ENCODE data around the gene ERC1.
"Not testable (repeated sequence)": the region's sequence is repeated elsewhere in the genome, so short reads cannot be mapped to it uniquely, and the experiment has no call there.

The ERC1 gene

DNA sequence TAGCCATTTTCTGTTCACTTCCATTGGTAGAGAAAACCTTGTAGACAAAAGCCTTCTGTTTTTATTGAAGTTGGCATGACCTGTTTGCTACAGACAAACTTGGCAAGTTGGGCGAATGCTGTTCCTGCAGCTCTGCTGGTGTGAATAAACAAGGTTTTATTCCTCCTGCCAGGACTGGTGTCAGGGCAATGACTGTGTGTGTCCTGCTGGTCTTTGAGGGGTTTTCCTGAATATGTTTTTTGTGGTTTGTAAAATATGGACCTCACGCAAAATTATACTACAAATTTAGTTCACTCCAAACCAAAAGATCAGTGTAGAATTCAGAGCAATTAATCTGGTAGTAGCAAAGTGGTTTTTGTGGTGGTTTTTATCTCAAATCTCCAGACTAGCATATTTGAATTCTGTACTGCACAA is 140.8 kb downstream of the ERC1 start:
- no peak for DNase-seq

DNA sequence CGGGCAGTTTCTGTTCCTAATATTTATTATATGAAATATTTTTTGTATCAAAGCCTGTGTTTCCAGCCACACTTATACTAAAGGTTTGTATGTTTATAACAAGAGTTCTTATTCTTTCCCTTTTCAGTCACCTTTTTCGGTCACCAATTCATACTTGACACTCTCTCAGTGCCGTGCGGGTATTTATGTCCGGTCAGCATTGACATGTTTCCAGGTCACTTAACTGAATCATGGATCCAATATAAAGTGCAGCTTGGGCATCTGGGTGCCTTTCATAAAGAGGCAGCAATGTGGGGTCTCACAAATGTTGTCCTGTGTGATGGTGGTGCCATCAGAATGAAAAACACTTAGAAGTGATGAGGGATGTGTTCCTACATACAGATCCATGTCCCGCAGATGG is 141.3 kb downstream of the ERC1 start:
- no peak for DNase-seq

DNA sequence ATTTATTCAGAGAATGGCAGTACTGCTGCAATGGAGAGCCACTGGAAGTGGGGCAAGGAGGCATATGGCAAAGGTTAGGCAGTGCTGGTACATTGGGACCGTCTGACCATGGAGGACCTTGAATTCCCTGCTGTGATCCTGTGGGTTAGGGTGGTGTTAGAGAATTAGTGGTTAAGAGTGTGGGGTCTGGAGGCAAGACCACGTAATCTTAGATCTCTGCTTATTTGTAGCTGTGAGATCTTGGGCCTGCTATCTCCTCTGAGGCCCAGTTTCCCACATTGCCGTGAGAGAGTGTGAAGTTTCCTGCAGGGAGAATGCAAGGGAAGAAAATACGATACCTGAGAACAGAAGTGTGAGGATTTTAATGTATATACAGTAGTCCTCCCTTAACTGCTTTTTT is 147.7 kb downstream of the ERC1 start:
- DNase-seq, result no peak

DNA sequence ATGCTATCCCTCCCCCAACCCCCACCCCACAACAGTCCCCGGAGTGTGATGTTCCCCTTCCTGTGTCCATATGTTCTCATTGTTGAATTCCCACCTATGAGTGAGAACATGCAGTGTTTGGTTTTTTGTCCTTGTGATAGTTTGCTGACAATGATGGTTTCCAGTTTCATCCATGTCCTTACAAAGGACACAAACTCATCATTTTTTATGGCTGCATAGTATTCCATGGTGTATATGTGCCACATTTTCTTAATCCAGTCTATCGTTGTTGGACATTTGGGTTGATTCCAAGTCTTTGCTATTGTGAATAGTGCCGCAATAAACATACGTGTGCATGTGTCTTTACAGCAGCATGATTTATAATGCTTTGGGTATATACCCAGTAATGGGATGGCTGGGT is 155.7 kb downstream of the ERC1 start:
- not testable (repeated sequence) for DNase-seq

DNA sequence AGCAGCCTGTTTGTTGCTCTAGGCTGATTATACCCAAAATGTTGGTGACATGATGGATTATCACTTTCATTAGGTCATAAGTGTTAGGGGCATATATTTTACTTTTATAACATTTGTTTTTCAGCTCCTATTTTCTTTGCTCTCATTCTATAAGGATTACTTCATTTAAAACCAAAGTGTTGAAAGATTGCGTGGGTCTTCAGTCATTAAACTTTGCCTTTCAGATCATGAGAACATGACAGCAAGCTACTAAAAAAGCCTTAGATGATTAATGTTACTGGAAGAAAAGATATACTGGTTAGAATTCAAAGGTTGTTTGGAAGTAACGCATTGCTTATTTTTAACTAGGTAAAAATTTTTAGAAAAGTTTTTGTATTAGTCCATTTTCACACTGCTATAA is 156.8 kb downstream of the ERC1 start:
- DNase-seq, result no peak

DNA sequence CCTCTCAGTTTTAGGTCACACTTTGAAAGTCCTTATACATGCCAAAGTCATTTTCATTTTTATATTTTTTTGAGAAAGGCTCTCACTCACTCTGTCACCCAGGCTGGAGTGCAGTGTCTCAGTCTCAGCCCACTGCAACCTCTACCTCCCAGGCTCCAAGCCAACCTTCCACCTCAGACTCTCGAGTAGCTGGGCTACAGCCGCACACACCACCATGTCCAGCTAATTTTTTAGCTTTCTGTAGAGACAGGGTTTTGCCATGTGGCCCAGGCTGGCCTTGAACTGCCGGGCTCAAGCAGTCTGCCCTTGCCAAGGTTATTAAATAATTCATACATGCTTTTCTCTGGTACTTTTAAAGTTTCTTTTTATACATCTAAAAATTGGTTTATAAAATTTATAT is 166.0 kb downstream of the ERC1 start:
- DNase-seq, result no peak

DNA sequence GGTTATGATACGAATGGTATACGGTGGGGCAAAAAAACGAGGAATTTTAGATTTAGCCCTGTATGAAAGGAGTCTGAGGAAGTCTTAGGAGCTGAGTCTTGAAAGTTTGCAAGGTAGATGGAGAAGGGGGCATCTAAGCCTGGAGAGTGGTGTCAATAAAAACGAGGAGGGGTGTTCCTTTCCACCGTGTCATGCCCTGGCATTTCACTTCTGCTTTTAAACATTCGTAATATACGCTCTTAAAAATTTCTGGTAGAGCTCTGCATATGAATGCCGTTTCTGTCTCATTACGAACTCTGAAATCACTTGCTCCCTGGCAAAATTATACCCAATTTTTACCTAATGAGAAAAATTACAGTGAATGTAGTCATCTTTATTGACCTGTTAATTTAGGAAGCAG is 170.2 kb downstream of the ERC1 start:
- DNase-seq, result no peak

DNA sequence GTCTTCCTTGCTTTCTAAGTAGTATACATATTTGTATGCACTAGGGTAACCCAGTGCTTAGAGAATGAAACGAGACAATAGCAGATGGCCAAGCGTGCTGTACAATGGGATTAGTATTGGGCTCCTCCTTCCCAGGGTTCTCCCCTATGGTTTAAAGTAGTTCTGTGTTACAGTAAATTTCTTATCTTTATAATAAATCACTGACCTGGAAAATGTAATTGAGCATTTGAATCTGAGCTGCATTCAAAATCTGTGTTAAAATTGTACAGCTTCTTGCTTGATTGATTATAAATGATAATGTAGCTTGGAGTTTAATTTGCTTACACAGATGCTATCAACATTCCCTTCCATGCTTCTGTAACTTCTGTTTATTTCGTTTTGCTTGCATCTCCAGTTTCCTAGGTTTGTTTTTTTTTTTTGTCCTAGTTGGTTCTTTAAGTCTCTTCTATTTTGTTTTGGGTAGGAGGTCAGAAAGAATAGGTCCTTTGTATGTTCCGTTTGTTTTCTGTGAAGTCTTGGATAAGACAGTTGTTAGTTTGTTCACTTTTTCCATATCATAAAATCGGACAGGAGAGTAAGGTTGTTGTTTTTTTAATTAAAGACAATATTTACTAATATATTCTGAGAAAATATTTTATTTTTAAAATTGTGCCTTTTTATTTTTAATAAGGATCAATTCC is 171.2 kb downstream of the ERC1 start:
- peak; percentile 64 for DNase-seq

DNA sequence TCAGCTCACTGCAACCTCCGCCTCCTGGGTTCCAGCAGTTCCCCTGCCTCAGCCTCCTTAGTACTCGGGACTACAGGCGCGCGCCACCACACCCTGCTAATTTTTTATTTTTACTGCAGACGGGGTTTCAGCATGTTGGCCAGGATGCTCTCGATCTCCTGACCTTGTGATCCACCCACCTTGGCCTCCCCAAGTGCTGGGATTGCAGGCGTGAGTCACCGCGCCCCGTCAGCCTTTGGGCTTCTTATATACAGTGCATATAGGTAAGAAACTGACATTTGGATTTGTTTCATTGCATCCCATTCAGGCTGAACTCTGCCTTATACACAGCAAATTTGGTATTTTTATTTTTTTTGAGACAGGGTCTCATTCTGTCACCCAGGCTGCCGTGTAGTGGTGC is 176.8 kb downstream of the ERC1 start:
- no peak for DNase-seq

DNA sequence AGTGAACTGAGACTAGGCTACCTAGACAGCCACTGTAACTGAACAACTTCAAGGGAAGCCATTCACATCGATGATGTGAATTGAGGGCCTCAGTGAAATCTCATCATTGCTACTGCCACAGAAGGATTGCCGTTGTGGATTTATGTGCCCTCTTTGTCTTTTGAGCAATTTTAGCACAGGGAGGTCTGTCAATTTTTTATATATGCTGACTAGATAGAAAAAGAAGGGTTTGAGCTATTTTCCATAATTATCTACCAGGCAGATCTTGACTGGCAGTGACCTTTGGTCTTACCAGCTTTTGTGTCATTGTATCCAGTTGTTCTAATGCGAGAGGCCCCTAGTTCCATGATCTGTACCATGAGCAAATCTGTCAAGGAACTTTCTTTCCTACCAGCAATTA is 179.4 kb downstream of the ERC1 start:
- DNase-seq, result no peak

DNA sequence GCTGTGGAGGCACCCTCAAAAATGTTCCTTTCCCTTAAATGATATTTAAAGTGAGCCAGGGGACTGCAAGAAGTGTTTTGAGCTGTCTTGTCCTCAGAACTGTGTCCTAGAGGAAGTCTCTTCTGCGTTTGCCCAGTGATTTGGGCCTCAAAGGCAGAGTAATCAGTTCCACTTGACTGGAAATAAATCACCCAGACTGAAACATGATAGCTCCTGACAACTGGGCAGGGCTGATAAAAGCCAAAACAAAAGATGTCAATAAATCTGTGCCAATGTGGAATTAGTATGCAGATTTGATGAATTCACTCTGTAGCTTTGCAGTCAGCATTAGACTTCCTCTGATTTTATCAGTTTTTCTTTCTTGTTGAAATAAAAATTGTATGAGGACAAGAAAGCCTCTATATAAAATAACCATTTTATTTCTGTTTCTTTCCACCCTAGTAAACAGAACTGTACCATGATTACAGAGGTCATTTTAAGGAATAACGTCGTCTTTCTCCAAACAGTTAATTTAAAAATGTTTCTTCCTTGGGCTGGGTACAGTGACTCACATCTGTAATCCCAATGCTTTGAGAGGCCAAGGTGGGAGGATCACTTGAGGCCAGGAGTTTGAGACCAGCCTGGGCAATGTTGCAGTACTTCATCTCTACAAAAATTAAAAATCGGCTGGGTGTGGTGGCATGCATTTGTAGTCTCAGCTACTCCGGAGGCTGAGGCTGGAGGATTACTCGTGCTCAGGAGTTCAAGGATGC is 180.8 kb downstream of the ERC1 start:
- DNase-seq, result peak; percentile 74

DNA sequence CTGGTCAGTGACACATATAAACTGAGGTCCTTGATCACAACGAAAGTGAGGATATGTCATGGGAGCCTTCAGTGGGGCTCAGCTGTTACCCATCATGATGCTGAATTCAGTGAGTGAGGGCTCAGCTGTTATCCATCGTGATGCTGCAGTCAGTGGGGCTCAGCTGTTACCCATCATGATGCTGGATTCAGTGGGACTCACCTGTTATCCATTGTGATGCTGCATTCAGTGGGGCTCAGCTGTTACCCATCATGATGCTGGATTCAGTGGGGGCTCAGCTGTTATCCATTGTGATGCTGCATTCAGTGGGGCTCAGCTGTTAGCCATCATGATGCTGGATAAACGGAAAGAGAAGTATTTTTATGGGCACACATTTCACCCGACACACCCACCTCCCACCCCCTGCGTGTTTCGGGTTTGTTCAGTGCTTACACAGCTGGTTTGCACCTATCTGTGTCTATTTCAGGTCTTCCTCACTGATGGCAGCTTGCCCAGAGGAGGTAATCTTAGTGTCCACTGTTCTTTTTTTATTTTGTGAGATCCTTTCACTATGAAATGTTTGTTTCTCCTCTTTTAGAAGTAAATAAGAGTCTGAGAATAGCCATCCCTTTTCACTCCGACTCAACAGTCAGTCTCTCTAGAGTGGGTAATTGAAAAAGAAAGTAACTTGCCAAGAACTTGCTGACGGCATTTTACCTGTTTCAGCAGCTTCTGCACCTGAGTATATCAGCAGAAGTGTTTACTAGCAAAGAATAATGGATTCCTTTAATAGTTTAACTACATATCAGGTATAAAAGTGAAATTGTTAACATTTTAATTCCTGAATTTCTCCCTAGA is 183.0 kb downstream of the ERC1 start:
- peak; percentile 3 for DNase-seq

DNA sequence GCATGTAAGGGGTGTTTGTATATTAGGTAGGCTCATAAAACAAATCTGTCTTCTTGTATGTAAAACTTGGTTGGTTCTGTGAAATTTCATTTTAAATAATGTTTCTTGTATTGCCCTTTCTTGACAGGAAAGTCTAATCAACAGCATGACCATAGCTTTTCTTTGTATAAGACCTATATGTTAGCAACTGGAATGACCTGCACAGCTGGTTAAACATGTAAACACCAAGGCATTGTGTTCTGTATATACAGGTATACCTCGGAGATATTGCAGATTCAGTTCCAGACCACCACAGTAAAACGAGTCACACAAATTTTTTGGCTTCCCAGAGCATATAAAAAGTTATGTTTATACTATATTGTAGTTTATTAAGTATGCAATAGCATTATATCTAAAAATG is 183.6 kb downstream of the ERC1 start:
- no peak for DNase-seq

DNA sequence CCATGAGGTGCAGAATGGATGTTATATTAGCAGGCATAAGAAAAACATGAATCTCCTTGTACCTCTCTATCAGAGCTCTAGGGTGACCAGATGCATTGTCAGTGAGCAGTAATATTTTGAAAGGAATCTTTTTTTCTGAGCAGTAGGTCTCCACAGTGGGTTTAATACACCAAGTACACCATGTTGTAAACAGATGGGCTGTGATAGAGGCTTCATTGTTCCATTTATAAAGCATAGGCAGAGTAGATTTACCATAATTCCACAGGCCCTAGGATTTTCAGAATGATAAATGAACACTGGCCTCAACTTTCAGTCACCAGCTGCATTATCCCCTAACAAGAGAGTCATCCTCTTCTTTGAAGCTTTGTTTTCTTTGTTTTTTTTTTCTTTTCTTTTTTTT is 185.2 kb downstream of the ERC1 start:
- DNase-seq, result no peak

DNA sequence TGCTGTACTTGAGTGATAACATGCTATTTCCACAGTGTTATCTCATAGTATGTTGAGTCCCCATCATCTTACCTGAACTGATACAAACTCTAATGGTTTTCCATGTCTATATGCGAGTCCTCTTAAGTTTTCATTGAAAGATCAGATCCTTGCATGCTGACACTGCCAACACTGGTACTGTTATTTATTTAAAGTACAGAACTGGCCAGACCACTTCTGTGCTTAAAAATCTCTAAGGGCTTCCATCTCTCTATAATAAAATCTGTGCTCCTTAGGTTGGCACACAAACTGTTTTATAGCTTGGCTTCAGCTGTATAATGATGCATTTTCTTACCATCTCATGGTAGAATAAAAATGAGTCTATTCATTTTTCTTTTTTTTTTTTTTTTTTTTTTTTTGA is 188.1 kb downstream of the ERC1 start:
- no peak for DNase-seq

DNA sequence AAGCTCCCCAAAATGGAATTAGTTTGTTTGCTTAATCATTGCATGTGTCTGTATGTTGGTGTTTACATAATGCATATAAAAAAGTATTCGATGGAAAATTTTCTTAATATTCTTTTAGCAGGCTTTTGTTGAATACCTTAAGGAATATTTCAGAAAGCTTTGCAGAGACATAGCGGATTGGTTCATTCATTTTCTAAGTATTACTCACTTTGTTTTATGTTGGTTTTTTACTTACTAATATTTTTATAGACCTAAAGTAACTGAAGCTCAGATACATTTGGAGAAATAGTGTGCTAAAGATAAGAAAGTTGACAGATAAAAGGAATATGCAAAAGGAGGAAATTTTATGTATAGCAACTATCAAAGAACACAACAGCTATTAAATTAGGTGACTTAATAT is 191.0 kb downstream of the ERC1 start:
- DNase-seq, result no peak

DNA sequence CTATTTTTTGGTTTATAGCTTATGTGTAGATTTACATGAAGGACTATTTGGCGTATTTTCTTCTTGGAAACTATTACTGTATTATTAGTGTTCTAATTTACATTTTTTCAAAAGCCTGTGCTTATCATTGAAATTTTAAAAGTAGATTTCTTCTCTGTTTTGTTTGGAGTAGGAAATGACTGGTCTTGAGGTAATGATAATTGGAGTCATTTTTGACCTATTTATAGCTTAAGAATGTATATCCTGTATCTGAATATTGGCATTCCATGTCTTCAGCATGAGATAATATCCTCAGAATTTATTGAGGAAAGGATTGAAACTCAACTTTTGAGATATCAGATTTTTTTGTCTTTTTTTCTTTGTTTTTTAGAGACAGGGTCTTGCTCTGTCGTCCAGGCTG is 193.4 kb downstream of the ERC1 start:
- no peak for DNase-seq

DNA sequence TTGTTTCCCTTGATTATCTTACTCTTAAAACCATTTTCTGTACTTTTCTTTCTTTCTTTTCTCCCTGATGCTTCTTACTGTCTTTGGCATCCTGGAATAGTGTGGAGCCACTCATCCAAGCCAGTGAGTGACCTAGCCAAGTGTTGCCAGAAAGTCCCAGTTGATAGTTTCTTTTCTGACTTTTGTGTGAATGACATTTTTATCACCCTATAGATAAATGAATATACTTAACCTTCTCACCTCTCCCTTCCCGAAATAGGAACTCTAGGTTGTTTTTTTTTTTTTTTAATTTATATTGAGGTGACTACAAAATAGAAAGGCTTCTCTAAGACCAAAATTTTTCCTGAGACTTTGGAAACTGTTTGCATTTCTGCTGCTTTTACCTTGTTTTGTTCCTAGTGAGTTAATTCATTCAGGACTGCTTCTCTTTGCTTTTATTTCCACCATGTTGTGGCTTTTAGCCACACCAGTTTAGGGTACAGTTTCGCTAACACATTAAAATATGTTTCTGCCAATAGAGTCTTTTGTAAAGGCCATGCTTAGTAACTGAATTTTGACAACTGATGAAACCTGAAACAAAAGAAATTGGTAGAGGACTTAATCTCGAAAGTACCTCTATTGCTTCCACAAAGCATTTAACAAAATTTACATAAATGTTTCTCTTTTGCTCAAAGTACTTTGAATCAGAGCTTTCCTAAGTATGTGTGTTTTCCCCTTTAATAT is 194.6 kb downstream of the ERC1 start:
- no peak for DNase-seq

DNA sequence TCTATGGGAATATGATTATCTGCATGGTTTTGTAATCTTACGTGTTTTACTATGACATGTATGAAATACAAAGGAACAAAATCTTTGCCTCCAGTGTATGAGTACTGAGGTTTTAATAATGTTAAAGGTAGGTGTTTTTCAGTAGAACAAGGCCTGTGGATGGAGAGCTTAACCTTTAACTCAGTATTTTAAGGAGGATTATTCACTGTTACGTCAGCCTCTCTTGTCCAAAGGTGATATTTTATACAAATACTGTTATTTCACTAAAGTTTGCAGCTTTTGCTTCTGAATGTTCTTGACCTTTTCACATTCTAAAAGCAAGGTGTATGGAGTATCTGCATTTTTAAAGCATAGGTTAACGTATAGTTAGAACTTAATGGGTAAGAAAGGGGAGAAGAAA is 195.3 kb downstream of the ERC1 start:
- no peak for DNase-seq

DNA sequence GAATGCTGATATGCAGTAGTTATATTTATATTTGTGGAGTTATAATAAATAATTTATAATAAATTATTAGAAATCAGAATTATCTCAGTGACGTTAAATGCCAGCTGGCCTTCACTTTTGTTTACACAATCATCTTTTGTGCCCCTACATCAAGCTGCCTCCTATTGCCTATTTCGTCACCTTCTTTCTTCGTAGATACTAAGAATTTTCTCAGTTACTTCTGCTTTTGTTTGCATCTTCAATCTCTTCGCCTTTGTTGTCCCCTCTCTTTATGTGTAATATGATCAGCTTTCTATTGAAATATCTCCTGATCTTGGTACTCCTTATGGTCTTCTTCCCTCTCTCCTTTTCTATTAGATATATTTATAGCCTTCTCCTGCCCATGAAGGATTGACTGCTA is 197.0 kb downstream of the ERC1 start:
- no peak for DNase-seq

DNA sequence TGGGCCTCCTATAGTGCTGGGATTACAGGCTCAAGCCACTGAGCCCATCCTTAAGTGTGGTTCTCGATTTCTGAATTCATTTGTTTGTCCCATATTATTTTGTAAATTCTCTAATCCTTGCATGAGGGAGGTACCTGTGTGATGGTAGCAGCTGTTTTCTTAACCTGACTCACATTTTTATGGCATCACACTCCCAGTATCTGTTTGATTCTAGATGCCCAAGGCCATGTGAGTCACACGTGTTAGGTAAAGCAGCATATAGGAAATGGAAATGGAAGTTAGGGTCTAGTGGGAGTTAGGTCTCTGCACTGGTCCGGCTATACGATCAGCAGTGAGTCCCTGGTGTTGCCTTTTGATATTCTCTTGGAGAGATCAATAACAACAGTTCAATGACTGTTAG is 198.1 kb downstream of the ERC1 start:
- DNase-seq, result no peak

DNA sequence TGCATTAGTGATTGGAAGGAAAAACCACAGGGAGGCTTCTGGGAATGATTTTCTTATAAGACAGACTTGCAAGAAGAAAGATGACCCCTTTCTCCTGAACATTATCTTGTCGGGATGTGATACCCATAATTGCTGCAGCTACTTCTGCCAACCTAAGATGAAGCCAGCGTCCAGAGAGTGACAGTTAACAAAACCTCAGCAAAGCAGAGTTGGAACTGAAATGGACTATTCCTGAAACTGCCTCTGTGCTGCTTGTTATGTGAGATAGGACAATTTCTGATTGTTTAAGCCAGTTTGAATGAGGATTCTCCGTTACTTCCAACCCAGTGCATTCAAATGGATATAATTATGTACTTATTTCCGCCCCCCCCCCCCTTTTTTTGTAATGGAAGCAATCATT is 204.5 kb downstream of the ERC1 start:
- no peak for DNase-seq

DNA sequence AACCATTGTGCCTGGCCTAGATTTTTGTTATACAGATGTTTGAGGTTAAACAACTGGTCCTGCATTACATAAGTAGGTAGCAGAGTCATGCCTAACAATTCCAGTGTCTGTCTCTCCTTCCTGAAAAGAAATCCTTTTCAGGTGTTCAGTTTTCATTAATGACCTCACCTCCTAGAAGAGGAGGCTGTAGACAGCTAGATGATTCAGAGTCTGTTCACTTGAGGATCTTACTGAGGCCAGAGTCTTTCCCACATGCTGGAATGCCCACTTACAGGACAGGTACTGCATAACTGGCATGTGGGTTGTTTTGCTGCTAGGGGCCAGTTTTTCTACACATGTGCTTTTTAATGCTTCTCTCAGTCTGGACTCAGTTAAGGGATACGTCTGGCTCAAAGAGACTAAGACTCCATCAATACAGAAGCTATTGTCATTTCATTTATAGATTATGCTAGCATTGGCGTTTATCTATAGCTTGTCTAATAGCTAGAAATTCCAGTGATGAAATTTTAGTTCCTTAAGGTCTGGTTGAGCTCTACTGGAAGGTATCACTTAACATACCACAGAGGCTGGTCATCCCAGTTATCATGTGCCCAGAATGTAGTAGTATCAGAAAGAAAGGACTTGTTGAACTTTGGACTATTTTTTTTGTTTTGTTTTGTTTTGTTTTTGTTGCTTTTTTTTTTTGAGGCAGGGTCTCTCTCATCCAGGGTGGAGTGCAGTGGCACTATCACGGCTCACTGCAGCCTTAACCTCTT is 206.4 kb downstream of the ERC1 start:
- DNase-seq, result no peak
